Limb (tissue), 2 donors: ENCODE results near the gene PPP6R2.

Experiments used
- DNase-seq, 2 donors: peaks; one replicate each; pipeline ENCODE4 v3.0.0-alpha.2; 2016; ENCODE audit errors: extremely low spot score in 2 of 2

The PPP6R2 gene

GRCh38 chr22:50483556-50483955 lies 140.4 kb downstream of the PPP6R2 start:
- no peak for DNase-seq

- no peak for DNase-seq
Observed at GRCh38 chr22:50483977-50484853, 141.1 kb downstream of the PPP6R2 start.

DNA sequence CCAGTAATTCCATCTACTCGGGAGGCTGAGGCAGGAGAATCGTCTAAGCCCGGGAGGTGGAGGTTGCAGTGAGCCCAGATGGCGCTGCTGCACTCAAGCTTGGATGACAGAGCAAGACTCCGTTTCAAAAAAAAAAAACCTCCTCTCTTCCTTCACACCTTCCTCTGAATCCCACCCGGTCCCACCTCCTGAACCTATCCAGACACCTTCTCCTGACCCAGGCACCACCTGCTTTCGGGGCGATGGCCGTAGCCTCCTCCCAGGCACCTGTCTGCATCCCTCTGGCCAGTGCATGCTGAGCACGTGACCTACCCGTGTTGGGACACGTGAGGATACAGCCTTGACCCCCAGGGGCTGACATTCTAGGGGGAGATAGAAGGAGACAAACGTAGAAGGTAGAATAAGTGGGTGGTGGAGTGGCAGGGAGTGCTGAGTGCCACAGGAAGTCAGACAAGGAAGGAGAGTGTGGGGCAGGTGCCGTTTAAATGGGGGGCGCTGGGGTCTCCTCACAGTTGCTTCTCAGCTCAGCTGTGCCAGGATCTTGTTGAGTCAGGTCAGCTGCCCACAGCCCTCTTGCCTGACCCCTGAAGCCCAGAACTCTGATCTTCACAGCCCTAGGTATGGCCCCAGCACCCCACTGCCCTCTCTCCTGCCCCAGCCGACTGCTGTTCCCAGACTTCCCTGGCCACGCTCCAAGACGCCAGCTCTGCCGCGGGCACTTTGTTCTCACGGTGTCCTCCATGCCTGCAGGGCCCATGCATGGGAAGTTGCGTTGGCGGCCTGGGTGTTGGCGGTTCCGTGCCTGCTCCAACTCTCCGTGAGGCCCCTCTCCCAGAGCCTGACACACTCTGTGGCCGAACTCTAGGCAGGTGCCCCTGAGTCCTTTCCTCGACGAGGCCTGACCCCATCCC lies 142.3 kb downstream of the PPP6R2 start:
- no peak for DNase-seq

- no peak for DNase-seq
Observed at GRCh38 chr22:50486561-50487289, 143.6 kb downstream of the PPP6R2 start, which contains the start of gene MIOX. Gene MIOX, plus strand, starts transcription at chr22:50486859. Its CDS starts 39 bp downstream, at chr22:50486898.

DNA sequence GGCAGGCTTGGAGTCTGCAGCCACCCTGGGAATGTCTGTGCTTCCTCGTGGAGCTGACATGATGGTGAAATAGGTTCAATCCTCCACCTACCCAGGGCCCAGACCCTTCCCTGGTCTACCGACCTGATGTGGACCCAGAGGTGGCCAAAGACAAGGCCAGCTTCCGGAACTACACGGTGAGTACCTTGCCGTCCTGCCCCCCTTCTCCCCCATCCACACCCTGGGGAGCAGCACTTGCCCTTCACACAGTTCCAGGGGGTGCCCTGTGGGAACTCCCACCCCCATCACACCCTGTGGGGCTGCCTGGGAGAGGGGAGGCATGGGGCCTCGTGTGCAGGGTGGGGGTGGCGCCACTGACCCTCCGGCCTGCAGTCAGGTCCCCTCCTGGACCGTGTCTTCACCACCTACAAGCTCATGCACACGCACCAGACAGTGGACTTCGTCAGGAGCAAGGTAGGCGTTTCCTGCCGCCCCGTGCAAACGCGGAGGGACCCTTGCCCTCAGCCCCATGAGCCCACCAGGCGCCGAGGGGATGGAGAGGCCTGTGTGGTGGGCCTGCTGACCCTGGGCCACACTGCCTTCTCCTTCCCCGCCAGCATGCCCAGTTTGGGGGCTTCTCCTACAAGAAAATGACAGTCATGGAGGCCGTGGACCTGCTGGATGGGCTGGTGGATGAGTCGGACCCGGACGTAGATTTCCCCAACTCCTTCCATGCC lies 144.3 kb downstream of the PPP6R2 start:
- DNase-seq = peak in 1 of 2 donors; percentile 20

- peak in 1 of 2 donors; percentile 20 for DNase-seq
Observed at GRCh38 chr22:50488006-50488677, 145.0 kb downstream of the PPP6R2 start.

- DNase-seq = peak in 1 of 2 donors; percentile 23
Observed at GRCh38 chr22:50488886-50489285, 145.8 kb downstream of the PPP6R2 start.

DNA sequence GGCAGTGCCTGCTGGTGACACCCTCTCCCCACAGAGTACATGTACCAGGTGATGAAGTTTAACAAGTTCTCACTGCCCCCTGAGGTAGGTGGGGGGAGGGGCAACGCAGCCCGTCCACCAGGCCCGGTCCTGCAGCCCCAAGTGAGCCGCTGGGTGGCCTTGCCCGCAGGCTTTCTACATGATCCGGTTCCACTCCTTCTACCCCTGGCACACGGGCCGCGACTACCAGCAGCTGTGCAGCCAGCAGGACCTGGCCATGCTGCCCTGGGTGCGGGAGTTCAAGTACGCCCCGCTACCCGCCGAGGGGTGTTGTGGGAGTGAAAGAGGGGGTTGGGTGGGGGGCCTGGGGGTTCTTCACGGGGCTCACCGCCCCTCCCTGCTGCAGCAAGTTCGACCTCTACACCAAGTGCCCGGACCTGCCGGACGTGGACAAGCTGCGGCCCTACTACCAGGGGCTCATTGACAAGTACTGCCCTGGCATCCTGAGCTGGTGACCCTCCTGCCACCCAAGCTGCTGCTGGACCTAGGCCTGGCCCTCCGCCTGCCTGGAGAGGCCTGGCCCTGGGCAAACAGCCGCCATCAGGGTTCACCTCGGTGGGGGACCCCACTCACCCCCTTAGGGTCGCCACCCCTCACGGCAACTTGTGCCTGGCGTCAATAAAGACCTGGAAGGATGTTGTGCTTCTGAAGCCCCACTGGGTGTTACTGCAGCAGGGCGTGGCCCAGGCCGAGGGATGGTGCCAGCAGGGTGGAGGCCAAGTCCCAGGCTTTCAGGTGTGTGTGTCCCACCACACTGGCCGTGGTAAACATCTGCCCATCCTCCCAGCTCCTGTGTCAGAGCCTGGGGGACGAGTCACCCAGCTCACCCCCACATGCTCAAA lies 146.5 kb downstream of the PPP6R2 start:
- peak in 1 of 2 donors; percentile 19 for DNase-seq

DNA sequence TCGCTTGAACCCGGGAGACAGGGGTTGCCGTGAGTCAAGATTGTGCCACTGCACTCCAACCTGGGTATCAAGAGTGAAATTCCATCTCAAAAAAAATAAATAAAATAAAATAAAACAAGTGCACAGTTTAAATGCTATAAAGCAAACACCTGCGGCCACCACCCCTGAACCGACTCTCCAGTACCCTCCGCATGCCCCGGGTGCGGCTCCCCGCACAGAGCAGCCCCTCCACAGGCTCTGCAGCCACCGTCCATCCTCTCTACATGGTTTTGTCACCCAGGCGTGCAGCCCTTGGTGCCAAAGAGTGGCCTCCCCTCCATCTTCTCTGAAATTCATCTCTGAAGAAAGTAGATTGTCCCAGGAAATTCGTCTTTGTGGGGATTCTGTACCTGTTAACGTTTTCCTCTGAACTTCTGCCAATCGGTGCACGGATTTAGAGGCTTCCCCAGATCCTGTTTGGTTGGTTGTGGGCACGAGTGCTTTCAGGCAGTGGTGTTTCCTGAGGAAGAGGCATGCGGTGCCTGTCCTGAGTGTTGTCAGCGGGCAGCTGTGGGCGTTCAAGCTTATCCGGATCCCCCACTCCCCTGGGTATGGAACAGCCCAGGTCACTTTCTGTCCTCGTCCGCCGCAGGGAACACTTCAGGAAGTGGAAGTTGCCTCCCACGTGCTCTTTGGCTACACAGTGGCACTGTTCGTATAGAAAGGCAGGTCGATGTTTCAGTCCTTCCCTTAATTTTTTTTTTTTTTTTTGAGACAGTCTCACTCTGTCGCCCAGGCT lies 147.6 kb downstream of the PPP6R2 start:
- DNase-seq = no peak
